Measurements from ENCODE around the gene FCHSD1. TPM values are rescaled to one million over a fixed set of nuclear protein-coding genes. Genes with fewer than 3 reads are reported as not detected.

Gene FCHSD1
- total and polyA plus RNA-seq, 10 of the 15 experiments (the other 5 are each of a cell fraction or from before 2014, with no cell fraction given), result 0.97 to 22.8 (median 10.7) TPM

GRCh38 chr5:141636413-141637122, 14.7 kb downstream of the FCHSD1 start, which contains the start of the genes HDAC3 and RELL2 (continued):
- TF ChIP-seq ZNF384 (IDR thresholded peaks at IDR 0.05; ENCODE audit: borderline replicate concordance, low read depth, low read length) (no peak), EZH2 (IDR thresholded peaks at IDR 0.05; ENCODE audit: borderline replicate concordance, control insufficient read depth, low read depth, low read length) (no peak), TBL1XR1 (IDR thresholded peaks at IDR 0.05; ENCODE audit: low read depth, low read length) (no peak), PRDM15 (CRISPR knock-in tag; IDR thresholded peaks at IDR 0.05) (no peak), POLR2A (IDR thresholded peaks at IDR 0.05; ENCODE audit: low read depth, low read length) (peak; percentile 72), E2F8 (IDR thresholded peaks at IDR 0.05; ENCODE audit: low read depth, partially characterized antibody) (no peak), KAT2A (conservative IDR thresholded peaks at IDR 0.05; ENCODE audit: control insufficient read depth, low read depth, low read length) (no peak), RBBP5 (conservative IDR thresholded peaks at IDR 0.05) (no peak), IKZF2 (IDR thresholded peaks at IDR 0.05) (no peak), JUND (IDR thresholded peaks at IDR 0.05; ENCODE audit: low read depth, low read length) (no peak), REST (IDR thresholded peaks at IDR 0.05; ENCODE audit: low read depth, low read length) (no peak), NR2C1 (IDR thresholded peaks at IDR 0.05) (no peak), NFYA (IDR thresholded peaks at IDR 0.05; ENCODE audit: borderline replicate concordance, low read depth, low read length) (no peak), NR2F1 (conservative IDR thresholded peaks at IDR 0.05) (peak; percentile 50; the same call in 1 of the 2 replicates), CBFB (IDR thresholded peaks at IDR 0.05; ENCODE audit: low read depth) (0 out of 2 replicates have a peak, but pooled peaks have one; percentile 10), WRNIP1 (IDR thresholded peaks at IDR 0.05; ENCODE audit: borderline replicate concordance, low read depth, low read length) (no peak), NFXL1 (IDR thresholded peaks at IDR 0.05; ENCODE audit: borderline replicate concordance) (peak; percentile 63; the same call in 1 of the 2 replicates), ZNF24 (IDR thresholded peaks at IDR 0.05) (no peak), HDAC6 (IDR thresholded peaks at IDR 0.05; ENCODE audit: unreplicated experiment) (no peak), FOXK2 (IDR thresholded peaks at IDR 0.05) (no peak), PML (IDR thresholded peaks at IDR 0.05; ENCODE audit: low read length) (no peak), NFYB (IDR thresholded peaks at IDR 0.05; ENCODE audit: insufficient read depth, low read depth, low read length) (no peak)
